Astrocyte (in vitro differentiated cells and primary cell): Measurements from ENCODE around the gene PTPRK.

Source experiments
- CTCF ChIP-seq: IDR thresholded peaks from 2 replicates; pipeline ENCODE4 v1.5.1; 2011; ENCODE audit warnings: low read depth, mild to moderate bottlenecking, inconsistent platforms, low read length, moderate library complexity; ENCODE audit not compliant: insufficient read depth
- EZH2 ChIP-seq: IDR thresholded peaks from 2 replicates; pipeline ENCODE4 v1.6.1; 2012; ENCODE audit warnings: mild to moderate bottlenecking, low read length, inconsistent platforms; ENCODE audit not compliant: insufficient read depth

GRCh38 chr6:128303870-128304269 is 216.5 kb downstream of the PTPRK start:
- no peak for TF ChIP-seq CTCF
- no peak for TF ChIP-seq EZH2
